Lower leg skin (tissue), 4 donors: ENCODE results near the gene NLRP14. TPM values are rescaled to one million over a fixed set of nuclear protein-coding genes. Genes with fewer than 3 reads are reported as not detected.

Experiments
- DNase-seq, 2 donors: peaks; one replicate each; pipeline ENCODE4 v3.0.0-alpha.2; 2019; ENCODE audit warnings: low spot score in 2 of 2
- H3K4me3 ChIP-seq: fragments of 200-600 bp; sonication (generic); 2 replicates; pipeline ENCODE4 v1.5.1; 2017; ENCODE audit warnings: mild to moderate bottlenecking, low read depth; ENCODE audit not compliant: poor library complexity, severe bottlenecking
- CTCF ChIP-seq, 3 donors: fragments of 450-650 bp; IDR thresholded peaks; one replicate each; pipeline ENCODE4 v1.5.1; 2016; ENCODE audit warnings: antibody characterized with exemption in 3 of 3, mild to moderate bottlenecking in 3 of 3, moderate library complexity in 2 of 3
- POLR2A ChIP-seq, 2 donors: fragments of 450-650 bp; IDR thresholded peaks; one replicate each; pipeline ENCODE4 v1.6.1; 2016 to 2017; ENCODE audit warnings: antibody characterized with exemption in 2 of 2, mild to moderate bottlenecking in 1 of 2, moderate library complexity in 1 of 2
- WGBS, 2 donors: methylation state at CpG; one replicate each; pipeline ENCODE4 v1.1.5; 2018; 5-methylcytosine and 5-hydroxymethylcytosine counted together
- intact Hi-C: fragments of 100-400 bp; cut with DNase I; formaldehyde crosslinking; loops from one replicate; pipeline ENCODE4 v1.15.0; 2023; ENCODE audit warnings: low total_unique reads
- total RNA-seq, 4 donors: library from RNA; depleted of rRNA; stranded (reverse); fragments of >200 nt; gene quantifications; one replicate each; pipeline ENCODE4 v1.1.0, GENCODE V29; 2016

The NLRP14 gene
- total RNA-seq, 4 donors from 2014 or later = 0.19 TPM; not detected in 3

GRCh38 chr11:7016011-7016410 is 4.3 kb upstream of the NLRP14 start:
- H3K4me3 ChIP-seq = no peak overlapping the region
- no peak for DNase-seq
- no peak for TF ChIP-seq POLR2A (IDR thresholded peaks at IDR 0.05)
- TF ChIP-seq CTCF (IDR thresholded peaks at IDR 0.05) = no peak
- 62 to 80% methylated on average over 1 of the region's 1 CpG for WGBS, 2 donors
- intact Hi-C loops = no loop called here

GRCh38 chr11:7019500-7020182 is 638 bp upstream of the NLRP14 start:
- TF ChIP-seq CTCF (IDR thresholded peaks at IDR 0.05) (no peak), POLR2A (IDR thresholded peaks at IDR 0.05) (no peak)
- intact Hi-C loops = no loop called here
- DNase-seq = no peak
- WGBS, 2 donors = 3 to 4% methylated on average over 19 to 25 of the region's 26 CpGs
- peak overlapping the region; percentile 34 for H3K4me3 ChIP-seq

GRCh38 chr11:7021318-7021717 is 1.0 kb downstream of the NLRP14 start:
- no peak for DNase-seq
- TF ChIP-seq CTCF (IDR thresholded peaks at IDR 0.05) = no peak
- no peak for TF ChIP-seq POLR2A (IDR thresholded peaks at IDR 0.05)
- no peak overlapping the region for H3K4me3 ChIP-seq
- WGBS, 2 donors = 78 to 87% methylated on average over 5 of the region's 5 CpGs
- intact Hi-C loops = no loop called here

GRCh38 chr11:7028141-7028540 is 7.9 kb downstream of the NLRP14 start:
- no peak overlapping the region for H3K4me3 ChIP-seq
- 86 to 88% methylated on average over 3 of the region's 3 CpGs for WGBS, 2 donors
- TF ChIP-seq CTCF (IDR thresholded peaks at IDR 0.05) (no peak), POLR2A (IDR thresholded peaks at IDR 0.05) (no peak)
- no peak for DNase-seq
- intact Hi-C loops = no loop called here

GRCh38 chr11:7030836-7031235 is 10.6 kb downstream of the NLRP14 start:
- TF ChIP-seq POLR2A (IDR thresholded peaks at IDR 0.05) (no peak), CTCF (IDR thresholded peaks at IDR 0.05) (no peak)
- intact Hi-C loops = no loop called here
- no peak overlapping the region for H3K4me3 ChIP-seq
- 90 to 91% methylated on average over 16 of the region's 16 CpGs for whole genome bisulfite sequencing, 2 donors
- no peak for DNase-seq

GRCh38 chr11:7031471-7031871 is 11.2 kb downstream of the NLRP14 start:
- no peak for DNase-seq
- WGBS, 2 donors = 58 to 60% methylated on average over 11 of the region's 11 CpGs
- intact Hi-C loops = no loop called here
- peak overlapping the region; percentile 3 for H3K4me3 ChIP-seq
- no peak for TF ChIP-seq POLR2A (IDR thresholded peaks at IDR 0.05)
- no peak for TF ChIP-seq CTCF (IDR thresholded peaks at IDR 0.05)
